Measurements from ENCODE around the gene OR10H4.

DNA sequence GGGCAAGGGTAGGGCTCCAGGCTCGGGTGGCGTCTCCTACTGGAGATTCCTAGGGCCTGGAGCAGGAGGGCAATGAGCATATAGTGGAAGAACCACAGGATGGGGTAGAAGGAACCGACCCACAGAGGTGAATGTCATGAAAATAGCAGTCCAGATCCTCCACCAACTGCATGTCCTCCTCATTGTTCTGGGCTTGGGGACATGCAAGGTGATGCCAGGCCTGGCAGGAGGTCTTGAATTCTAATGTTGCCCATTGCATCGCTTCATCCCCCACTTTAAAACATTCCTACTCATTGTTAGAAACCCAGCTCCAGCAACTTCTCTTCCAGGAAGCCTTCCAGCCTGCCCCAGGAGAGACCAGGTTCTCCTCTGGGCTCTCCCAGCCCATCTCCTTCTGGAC, 49.4 kb downstream of the OR10H4 start:
- TF ChIP-seq, protein P1, sequence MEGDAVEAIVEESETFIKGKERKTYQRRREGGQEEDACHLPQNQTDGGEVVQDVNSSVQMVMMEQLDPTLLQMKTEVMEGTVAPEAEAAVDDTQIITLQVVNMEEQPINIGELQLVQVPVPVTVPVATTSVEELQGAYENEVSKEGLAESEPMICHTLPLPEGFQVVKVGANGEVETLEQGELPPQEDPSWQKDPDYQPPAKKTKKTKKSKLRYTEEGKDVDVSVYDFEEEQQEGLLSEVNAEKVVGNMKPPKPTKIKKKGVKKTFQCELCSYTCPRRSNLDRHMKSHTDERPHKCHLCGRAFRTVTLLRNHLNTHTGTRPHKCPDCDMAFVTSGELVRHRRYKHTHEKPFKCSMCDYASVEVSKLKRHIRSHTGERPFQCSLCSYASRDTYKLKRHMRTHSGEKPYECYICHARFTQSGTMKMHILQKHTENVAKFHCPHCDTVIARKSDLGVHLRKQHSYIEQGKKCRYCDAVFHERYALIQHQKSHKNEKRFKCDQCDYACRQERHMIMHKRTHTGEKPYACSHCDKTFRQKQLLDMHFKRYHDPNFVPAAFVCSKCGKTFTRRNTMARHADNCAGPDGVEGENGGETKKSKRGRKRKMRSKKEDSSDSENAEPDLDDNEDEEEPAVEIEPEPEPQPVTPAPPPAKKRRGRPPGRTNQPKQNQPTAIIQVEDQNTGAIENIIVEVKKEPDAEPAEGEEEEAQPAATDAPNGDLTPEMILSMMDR (IDR thresholded peaks at IDR 0.05) = no peak
- TF ChIP-seq POLR2A (IDR thresholded peaks at IDR 0.05) = no peak

Measured in esophagus squamous epithelium (tissue), 4 donors.